Esophagus mucosa (tissue), 1 donor: ENCODE data around the gene USP47. TPM values are rescaled to one million over a fixed set of nuclear protein-coding genes. Genes with fewer than 3 reads are reported as not detected.

Experiments
- ATAC-seq: fragments of 200-7000 bp; cut with Tn5 transposase; one replicate; pipeline ENCODE4 v1.9.1; 2020
- total RNA-seq: library from RNA; stranded (reverse); gene quantifications from one replicate; pipeline ENCODE4 v1.2.4, GENCODE V29; 2023
- donor health status: DM: yes; HTN: yes; CAD: no.

USP47 gene
- total RNA-seq, 1 donor from 2014 or later = 26.2 TPM

DNA sequence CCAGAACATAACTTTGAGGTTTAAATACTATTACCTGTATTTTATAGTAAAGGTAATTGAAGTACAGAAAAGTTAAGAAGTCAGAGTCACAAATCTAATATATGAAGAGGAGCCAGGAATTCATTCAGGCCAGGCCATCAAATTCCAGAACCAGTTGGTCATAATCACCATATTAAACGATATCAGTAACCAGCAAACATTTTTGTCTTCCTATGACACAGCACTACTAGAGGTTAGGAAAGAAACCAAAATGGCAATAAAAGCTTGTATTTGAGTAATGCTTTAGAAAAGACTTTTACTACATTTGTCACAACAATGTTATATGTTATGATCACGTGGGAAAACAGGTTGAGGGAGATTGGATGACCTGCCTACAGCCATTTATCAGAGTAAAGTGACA lies 104.4 kb downstream of the USP47 start:
- ATAC-seq = no peak

DNA sequence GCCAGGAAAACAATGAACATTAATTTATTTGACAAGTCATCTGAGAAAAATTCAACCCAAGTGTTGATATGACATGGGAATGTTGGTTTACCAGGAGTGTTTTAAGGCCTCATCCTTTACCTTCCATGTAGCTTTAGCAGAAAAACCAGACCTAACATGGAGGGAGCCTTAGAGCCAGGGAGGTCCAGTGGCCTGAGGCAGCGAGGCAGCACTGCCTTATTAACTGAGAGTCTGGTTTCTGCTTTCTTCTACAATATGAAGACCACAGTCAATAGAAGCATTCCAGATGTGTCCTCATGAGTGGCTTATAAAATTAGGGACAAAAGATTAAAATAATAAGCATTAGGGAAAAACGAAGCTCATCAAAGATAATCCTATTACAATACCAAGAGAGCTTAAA lies 105.1 kb downstream of the USP47 start:
- no peak for ATAC-seq

DNA sequence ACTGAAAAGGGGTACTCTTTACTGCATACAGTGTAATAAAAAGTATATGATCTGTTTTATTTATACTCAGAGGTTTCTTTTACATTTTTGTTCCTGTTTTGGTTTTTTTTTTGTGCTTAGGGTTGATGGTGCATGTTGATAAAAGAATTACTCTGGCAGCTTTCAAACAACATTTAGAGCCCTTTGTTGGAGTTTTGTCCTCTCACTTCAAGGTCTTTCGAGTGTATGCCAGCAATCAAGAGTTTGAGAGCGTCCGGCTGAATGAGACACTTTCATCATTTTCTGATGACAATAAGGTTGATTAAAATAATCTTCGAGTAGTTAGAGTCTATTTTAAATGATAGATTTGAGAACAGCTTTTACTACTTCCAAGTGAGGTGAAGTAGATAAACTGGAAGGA lies 106.1 kb downstream of the USP47 start:
- ATAC-seq = no peak

DNA sequence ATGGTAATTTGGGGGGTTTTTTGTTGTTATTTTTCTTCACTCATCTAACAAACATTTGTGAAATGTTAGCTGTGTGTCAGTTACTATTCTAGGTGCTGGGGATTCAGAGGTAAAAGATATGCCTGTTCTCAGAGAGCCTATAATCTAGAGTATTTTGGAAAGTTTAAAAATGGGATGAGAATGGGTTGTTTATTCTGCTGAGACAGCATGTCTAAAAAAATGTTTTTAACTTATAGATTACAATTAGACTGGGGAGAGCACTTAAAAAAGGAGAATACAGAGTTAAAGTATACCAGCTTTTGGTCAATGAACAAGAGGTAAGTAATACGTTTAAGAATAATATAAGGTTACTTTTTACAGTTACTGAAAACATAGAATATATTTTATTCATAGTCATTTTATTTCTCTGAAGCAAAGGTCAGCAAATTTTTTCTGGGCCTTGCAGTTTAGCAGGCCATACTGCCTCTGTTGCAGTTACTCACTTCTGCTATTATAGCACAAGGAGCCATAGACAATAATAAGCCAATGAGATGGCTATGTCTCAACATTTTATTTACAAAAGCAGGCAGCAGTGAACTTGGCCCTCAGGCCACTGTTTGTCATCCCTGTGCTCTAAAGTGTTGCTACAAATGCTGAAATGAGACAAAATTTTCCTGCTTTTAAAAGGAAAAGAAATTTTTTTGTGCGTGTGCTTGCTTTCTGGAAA lies 106.6 kb downstream of the USP47 start:
- no peak for ATAC-seq

DNA sequence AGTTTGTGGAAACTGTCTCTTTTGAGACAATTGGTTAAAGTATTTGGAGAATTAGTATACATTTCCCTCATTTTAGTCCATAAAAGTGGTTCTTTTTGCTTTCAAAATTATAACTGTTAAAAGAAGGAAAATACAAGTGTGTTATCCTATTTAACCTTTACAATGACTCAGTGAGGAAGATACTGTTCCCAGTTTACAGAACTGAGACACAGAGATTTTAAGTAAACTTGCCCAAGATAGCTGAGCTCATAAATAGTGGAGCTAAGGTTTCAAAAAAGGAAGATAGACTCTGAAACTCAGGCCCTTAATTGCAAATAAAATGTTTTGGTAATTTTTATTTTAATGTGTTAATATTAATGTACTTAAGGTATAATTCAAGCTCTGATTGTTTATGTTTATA lies 107.7 kb downstream of the USP47 start:
- ATAC-seq = no peak

DNA sequence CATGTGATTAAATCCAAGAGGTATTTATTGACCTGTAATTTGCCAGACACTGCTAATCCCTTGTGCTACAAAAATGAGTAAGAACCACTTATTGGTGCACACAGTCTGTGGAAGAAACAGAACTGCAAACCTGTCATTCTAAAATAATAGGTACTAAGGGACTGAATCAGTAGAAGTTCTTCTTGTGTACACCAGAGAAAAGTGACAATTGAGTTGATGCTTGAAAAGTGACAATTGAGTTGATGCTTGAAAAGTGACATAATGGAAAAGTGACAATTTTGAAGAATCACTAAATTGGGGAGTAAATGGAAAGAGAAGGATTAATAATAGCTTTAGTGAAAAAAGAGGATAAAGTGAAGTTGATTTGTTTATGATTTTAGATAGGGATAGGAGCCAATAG lies 110.3 kb downstream of the USP47 start:
- ATAC-seq = no peak

DNA sequence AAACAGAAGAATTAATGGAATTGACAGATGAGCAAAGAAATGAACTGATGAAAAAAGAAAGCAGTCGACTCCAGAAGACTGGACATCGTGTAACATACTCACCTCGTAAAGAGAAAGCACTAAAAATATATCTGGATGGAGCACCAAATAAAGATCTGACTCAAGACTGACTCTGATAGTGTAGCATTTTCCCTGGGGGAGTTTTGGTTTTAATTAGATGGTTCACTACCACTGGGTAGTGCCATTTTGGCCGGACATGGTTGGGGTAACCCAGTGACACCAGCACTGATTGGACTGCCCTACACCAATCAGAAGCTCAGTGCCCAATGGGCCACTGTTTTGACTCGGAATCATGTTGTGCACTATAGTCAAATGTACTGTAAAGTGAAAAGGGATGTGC lies 114.2 kb downstream of the USP47 start:
- no peak for ATAC-seq

DNA sequence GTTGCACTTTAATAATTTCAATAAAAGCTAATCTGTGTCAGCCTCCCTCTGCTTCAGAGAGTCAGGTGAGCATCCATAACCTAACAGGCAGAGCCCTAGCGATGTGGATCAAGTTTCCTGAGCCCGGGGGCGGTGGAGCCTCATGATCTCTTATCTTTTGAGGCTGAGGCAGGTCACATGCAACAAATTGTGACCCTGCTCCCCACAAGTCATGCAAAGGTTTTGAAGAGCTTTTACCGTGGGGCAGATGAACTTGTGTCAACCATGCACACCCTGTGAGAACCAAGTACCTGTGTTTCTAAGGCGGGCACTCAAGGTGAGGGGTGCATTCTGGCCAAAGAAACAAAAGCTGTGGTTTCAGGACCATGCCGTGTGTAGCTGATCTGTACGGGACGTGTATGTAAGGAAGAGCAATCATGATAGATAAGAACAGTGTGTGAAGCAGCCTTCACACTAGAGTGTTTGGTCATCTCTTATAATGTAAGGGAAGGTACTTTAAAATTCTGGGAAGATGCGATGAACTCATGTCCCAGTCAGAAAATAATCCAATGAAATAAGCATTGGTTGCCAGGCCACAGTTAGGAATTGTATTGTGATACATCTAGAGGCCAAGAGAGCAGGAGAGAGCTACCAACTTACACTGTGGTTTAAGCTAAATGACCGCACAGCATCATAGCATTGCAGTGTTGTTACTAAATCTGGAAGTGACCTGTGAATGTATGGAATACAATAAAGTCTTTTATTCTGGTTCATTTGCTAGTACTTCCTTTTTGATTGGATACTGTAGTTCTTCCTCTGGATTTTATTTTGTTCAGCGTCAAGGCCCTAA lies 116.8 kb downstream of the USP47 start:
- ATAC-seq = no peak

DNA sequence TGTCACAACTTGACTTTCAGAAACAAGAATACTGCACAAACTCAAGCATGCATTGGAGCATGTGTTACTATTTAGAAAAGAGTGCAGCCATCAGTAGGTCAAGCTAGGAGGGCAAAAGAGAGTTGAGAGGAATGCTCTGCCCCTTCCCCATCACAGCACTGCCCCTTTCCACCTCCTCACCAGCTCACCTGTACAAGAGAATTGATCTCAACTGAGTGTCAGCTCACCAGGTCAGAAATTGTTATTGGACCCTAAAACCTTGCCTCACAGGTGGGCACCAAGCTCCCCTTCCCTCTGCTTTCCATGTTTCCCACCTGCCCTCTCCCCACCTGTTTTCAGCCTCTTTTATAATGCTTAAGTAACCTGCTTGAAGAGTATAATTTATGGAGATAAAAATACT lies 117.8 kb downstream of the USP47 start:
- no peak for ATAC-seq

DNA sequence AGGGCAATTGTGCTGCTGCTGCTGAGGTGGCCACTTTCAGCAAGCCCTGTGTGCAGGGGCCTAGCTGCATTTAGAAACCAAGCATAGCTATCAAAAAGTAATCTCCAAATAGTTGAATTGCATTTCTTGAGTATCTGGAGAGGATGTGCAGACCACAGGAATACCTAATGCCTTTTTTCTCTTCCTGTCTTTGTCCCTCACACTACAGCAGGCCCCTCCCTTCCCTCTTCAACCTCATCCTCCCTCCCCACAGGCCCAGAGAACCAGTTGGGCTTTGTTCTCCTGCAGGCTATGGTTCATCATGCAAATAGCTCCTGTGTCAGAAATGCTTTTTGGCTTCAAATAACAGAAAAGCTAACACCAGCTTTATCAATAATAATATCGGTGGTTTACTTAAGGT lies 118.9 kb downstream of the USP47 start:
- no peak for ATAC-seq

DNA sequence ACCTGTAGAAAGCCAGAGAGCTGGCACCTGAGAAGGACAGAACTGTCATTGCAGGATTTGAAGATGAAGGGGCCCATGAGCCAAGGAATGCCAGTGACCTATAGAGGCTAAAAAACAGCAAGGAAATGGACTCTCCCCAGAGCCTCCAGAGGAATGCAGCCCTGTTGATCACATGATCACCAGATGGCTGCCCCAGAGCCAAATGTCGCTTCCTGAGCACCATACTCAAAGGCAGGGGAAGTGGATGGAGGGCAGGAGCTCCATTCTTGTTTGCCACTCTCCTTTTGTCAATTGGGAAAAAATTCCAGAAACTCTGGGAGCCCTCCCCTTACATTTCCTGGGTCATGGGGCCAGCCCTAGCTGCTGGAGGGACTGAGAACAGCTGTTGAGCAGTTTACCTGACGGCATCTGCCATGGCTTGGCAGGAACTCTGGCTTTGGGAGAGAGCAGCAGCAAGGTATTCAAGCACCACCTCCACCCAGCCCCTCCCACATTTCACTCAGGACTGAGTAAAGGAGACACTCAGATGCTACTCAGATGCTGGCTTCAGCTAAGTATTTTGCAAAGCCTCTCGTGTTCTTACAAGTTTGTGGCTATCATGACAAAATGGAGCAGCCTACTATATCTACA lies 119.7 kb downstream of the USP47 start:
- peak; percentile 37 for ATAC-seq

DNA sequence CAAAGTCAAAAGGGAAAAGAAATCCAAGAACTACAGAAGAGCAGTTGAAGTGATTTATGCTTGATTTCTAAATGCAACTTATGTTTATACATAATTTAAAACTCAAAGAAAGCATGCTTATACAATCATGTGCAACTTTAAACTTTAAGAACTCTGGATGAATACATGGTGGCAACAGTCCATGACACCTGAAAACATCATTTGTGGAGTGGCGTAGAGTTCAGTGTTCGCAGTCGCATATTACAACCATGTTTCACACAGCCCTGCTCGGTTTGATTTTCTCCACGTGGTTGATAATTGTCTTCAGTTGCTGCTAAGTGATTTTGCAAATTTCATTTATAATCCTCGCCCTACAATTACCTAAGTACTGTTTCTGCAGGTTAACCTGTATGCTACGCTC lies 121.3 kb downstream of the USP47 start:
- no peak for ATAC-seq

DNA sequence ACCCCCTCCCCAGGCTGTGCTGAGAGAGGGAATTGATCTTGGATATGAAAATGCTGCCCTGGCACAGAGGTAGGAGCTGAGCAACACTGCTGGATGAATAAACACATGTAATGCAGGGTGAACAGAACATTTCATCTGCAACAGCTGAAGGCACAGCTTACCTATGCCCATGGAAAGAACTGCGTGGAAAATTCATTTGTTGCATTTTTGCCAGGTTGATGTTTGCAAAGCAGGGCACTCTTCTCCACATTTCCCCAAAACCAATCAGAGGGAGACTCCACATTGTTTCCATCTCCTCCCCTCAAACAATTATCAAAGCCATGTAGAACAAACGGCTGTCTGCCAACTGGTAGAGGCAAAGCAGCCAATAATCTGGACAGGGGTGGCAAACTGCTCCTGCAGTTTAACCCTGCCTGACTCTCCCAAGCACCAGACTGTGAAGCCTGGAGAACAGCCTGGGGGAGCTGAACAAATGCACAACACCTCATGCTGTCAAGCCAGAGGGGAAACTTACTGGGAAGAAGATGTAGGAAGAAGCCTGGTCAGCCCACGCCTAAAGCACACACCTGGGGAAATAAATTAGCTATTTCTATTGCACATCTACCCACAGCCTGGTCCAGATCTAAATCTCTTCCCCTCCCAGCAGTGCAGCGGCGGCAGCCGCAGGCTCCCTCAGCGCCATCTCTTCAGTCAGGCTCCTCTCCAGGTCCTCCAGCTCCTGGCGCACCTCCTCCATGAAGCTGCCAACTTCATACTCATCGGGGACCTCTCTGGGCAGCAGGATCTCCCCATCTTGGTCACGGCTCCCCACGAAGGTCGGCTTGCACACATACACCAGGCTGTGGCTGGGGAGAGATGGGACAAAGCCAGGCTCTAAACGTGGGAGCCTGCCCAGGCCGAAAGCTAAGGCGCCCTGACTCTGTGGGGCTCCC lies 122.3 kb downstream of the USP47 start:
- ATAC-seq = no peak

DNA sequence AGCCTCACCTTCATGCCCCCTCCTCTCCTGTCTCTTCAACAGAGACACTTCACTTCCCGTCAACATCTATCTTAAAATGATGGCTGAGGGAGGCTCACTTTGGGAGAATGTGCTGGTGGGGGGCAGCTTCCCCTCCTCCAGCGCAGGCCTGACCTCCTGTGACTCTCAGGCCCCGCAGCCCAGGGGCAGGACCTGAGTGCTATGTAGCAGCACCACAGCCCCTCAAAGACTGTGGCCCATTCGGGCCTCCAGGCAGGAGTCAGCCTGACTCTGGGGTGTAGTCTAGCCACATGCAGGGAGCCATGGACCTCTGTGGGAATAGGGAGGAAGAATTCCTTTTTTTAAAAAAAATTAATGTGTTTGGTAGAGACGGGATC lies 123.0 kb downstream of the USP47 start:
- no peak for ATAC-seq

DNA sequence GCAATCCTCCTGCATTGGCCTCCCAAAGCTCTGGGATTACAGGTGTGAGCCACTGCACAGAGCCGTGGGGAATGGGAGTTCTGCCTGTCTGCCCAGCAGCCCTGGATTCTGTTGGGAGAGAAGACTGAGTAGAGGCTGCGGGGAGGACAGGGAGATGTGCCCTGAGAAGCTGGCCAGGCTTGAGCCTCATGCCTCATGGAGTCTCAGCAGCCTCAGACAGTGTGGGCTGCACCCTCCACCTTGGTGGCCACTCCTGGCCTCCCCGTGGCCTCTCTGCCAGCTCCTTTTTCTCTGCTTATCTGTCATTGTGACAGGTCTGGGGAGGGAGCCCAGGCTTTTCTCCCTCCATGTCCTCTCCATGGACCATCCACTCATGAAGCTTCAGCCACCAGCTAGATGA lies 123.4 kb downstream of the USP47 start:
- no peak for ATAC-seq

DNA sequence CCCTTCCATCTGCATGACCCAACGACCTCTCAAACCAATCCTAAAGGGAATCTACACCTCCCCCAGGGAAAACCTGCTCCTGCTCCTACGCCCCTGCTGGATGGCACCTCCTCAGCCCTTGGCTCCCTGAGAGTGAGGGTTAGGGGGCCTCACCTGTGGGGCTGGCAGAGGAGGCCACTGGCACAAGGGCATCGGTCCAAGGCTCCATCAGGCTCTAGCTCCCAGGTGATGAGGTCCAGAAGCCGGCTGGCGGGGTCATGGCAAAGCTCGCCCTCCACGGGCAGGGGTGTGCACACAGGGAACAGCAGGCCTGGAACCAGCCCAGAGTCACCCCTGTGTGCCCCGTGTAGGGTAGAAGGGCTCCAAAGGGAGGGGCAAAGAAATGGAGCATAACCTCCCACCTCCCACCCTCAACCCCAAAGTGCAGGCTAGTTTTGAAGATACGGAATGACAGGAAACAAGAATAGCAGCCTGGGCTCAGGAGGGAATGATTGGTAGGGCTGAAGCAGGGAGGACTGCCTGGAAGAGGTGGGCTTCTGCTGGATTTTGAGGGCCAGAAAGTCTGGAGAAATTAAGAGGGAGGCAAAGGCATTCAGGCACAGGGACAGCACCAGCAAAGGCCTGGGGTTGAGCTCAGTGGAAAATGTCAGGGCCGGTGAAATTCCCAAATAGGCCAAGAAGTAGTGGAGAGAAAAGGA lies 124.0 kb downstream of the USP47 start:
- ATAC-seq = no peak

DNA sequence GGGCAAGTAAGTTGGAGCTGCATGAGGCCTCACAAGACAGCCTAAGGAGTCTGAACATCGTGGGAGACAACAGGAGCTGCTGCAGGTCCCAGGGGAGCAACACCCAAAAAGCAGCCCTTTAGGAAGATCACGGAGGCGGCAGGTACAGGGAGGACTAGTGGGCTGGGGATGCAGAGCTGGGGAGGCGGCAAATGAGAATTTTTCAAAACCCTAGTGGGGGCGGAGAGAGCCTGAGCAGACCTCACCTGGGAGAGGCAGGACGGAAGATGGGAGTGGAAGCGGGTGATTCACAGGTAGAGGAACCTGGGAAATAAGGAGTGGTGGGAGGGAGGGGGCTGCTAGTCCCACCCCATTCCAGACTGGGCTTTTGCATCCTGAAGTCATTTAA lies 124.6 kb downstream of the USP47 start:
- no peak for ATAC-seq

DNA sequence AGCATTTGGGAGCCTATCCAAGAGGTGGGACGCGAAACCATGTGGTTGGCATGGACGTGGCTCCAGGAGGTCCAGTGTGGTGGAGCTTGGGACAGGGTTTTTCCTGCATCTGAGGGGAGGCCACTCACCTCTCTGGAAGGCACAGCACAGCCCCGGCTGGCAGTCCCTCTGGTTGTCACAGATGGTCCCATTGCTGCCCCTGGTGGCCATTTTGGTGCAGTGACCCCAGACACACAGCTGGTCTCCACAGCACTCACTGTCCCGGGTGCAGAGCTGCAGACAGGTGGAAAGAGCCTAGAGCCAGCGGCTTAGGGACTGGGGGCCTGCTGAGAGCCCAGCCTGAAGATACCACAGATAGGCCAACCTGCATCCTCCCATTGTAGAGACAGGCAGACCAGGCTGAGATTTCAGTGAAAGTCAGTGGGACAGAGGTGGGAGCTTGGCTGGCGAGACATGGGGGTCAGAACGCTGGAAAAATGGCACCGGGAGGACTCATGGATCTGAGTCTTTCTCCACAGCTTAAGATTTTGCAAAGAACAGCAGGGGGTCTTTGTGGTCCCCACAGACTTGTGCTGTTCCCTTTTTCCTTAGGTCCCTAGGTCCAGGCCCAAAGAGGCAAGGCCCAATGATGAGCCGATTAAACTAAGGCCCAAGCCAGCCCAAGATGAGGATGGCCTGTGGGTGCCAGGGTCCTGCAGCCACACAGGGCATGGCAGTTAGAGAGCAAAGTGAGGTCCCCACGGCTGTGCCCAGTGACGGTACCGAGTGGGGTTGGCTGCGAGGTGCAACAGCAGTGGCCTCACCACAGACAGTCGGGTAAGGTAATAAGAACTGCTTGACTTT lies 125.3 kb downstream of the USP47 start:
- ATAC-seq = peak; percentile 75

DNA sequence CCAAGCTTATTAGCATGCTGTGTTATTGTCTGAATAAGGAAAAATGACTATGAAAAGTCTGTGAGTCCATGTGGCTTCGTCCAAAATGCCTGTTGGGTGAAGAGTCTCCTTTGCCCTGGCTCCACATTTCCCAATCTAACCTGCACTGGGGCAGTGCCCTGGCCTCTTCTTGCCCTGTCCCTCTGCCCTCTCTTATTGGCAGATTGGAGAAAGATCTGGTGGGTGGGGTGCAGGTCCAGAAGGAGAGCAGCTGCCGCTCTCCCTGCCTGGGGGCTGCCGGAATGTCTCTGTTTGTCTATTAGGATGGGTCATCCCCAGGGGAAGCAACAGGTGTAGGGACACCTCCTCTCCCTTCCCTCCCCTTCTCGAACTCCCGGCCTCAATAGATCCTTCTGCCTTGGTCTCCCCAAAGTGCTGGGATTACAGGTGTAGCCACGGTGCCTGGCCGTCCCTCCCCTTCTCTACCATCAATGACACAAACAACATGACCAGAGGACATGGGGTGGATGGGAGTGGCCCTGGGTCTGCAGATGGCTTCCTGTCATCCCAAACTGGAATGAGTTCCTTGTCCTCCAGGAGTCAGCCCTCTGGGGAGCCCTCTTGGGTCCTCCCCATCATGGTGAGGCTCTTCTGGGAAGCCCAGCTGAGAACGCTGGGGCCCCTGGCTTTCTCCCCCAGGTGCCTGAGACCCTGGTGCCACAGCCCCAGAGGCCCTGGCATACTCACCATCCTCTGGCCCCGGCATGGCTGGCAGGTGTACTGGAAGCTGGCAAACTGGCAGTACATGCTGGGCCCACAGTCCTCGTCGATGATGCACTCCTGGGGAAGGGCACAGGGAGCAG lies 126.1 kb downstream of the USP47 start:
- ATAC-seq = no peak
